CD4-positive, CD25-positive, alpha-beta regulatory T cell (primary cell): ENCODE data around the gene MXD3. TPM values are rescaled to one million over a fixed set of nuclear protein-coding genes. Genes with fewer than 3 reads are reported as not detected.
"Not testable (repeated sequence)": the region's sequence is repeated elsewhere in the genome, so short reads cannot be mapped to it uniquely, and the experiment has no call there.

ENCODE experiments used
- ATAC-seq, 2 donors: fragments of 150-1000 bp; cut with Tn5 transposase; one replicate each; pipeline ENCODE4 v1.10.0; 2021; ENCODE audit warnings: low read depth in 2 of 2, moderate number of reproducible peaks in 2 of 2, moderate library complexity in 1 of 2
- DNase-seq, 3 donors: peaks; one replicate each; pipeline versions ENCODE4 v3.0.0 to v3.0.0-alpha.2; 2012 to 2022; ENCODE audit warnings: mixed read lengths in 1 of 3
- H3K27ac ChIP-seq: one replicate; pipeline ENCODE4 v1.7.0; 2013; ENCODE audit warnings: mild to moderate bottlenecking, low read length; ENCODE audit not compliant: insufficient read depth, poor library complexity, severe bottlenecking
- H3K27me3 ChIP-seq: one replicate; pipeline ENCODE4 v1.7.0; 2013; ENCODE audit warnings: low read length; ENCODE audit not compliant: control insufficient read depth, insufficient read depth
- H3K36me3 ChIP-seq: one replicate; pipeline ENCODE4 v1.7.0; 2013; ENCODE audit warnings: mild to moderate bottlenecking, low read length, moderate library complexity; ENCODE audit not compliant: control insufficient read depth, insufficient read depth
- H3K4me1 ChIP-seq: 2 replicates; pipeline ENCODE4 v1.7.0; 2013; ENCODE audit warnings: mild to moderate bottlenecking, low read length; ENCODE audit not compliant: insufficient read depth, control insufficient read depth, poor library complexity, severe bottlenecking
- H3K4me3 ChIP-seq: one replicate; pipeline ENCODE4 v1.7.0; 2013; ENCODE audit warnings: low read depth, mild to moderate bottlenecking, low read length, moderate library complexity
- H3K9me3 ChIP-seq, 2 experiments: 1 replicate in 1 of 2; 2 replicates in 1 of 2; pipeline ENCODE4 v1.7.0; 2013; ENCODE audit warnings: low read length in 2 of 2, mild to moderate bottlenecking in 1 of 2, moderate library complexity in 1 of 2; ENCODE audit not compliant: control insufficient read depth in 2 of 2
- H3K27ac Mint-ChIP-seq, 3 donors: one replicate each; pipeline ENCODE4 v1.8.0; 2020 to 2022; ENCODE audit warnings: mild to moderate bottlenecking in 3 of 3, mixed read lengths in 3 of 3, moderate library complexity in 2 of 3
- H3K27me3 Mint-ChIP-seq: one replicate; pipeline ENCODE4 v1.8.0; 2022; ENCODE audit warnings: mild to moderate bottlenecking, mixed read lengths
- H3K36me3 Mint-ChIP-seq: one replicate; pipeline ENCODE4 v1.8.0; 2020; ENCODE audit warnings: mixed read lengths
- H3K4me1 Mint-ChIP-seq, 4 donors: one replicate each; pipeline ENCODE4 v1.8.0; 2020 to 2022; ENCODE audit warnings: mixed read lengths in 4 of 4, mild to moderate bottlenecking in 1 of 4
- H3K4me3 Mint-ChIP-seq, 4 donors: one replicate each; pipeline ENCODE4 v1.8.0; 2020 to 2022; ENCODE audit warnings: mild to moderate bottlenecking in 4 of 4, mixed read lengths in 4 of 4, moderate library complexity in 3 of 4
- H3K9me3 Mint-ChIP-seq, 7 donors: one replicate each; pipeline ENCODE4 v1.8.0; 2020 to 2022; ENCODE audit warnings: mixed read lengths in 7 of 7, mild to moderate bottlenecking in 3 of 7, moderate library complexity in 2 of 7
- polyA plus RNA-seq, 4 donors: library from polyadenylated mRNA; unstranded; fragments of 300-500 nt; fragmentation: Illumina TruSeq; gene quantifications; one replicate each; pipeline ENCODE4 v1.2.3, GENCODE V29; 2021
- total RNA-seq: library from RNA; stranded (reverse); gene quantifications from one replicate; pipeline ENCODE4 v1.2.3, GENCODE V29; 2022

Gene MXD3
- total RNA-seq (8.7 TPM), polyA plus RNA-seq (1 to 10 TPM in 1 of 4 donors, under 1 TPM in 3; 0.36 to 2.8 (median 0.84) TPM)

GRCh38 chr5:177311723-177312648 is at the start of gene MXD3:
Gene MXD3, minus strand, starts transcription at chr5:177311898. Its CDS starts 68 bp downstream, at chr5:177311830.
- peaks cover under 1% of the 10 kb centered on the region for H3K36me3 ChIP-seq
- H3K4me1 ChIP-seq, result peaks cover 36% of the 10 kb centered on the region
- H3K27me3 Mint-ChIP-seq, result no peaks in the 10 kb centered on the region
- H3K27me3 ChIP-seq, result no peaks in the 10 kb centered on the region
- peak within 1 kb of the TSS; percentile 70 to 77 (median 76) for H3K27ac Mint-ChIP-seq
- peak within 1 kb of the TSS; percentile 67 for H3K27ac ChIP-seq
- H3K4me3 ChIP-seq, result peak within 1 kb of the TSS; percentile 68
- no peaks in the 10 kb centered on the region for H3K9me3 Mint-ChIP-seq
- DNase-seq (peak; percentile 93 to 97 (median 93)), ATAC-seq (peak; percentile 90)
- peaks cover under 1% of the 10 kb centered on the region for H3K36me3 Mint-ChIP-seq
- H3K4me3 Mint-ChIP-seq, result peak within 1 kb of the TSS; percentile 83 to 96 (median 94)
- H3K4me1 Mint-ChIP-seq, result peaks cover 4 to 47% (median 16%) of the 10 kb centered on the region in 4 donors
- H3K9me3 ChIP-seq, result no peaks in the 10 kb centered on the region

DNA sequence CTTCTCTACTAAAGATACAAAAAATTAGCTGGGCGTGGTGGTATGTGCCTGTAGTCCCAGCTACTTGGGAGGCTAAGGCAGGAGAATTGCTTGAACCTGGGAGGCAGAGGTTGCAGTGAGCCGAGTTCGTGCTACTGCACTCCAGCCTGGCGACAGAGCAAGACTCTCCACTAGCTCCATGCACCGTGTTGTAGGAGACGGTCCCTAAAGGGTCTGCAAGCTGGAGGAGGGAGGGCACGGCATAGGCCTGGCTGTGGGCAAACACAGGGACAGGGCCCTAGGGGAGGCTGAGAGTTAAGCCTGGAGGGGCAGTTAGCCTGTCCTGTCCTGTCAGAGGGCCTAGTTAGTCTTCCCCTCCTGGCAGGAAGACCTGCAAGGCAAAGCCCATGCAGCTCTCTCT is 49.0 kb upstream of the MXD3 start:
- peak overlapping the region; percentile 57 to 93 (median 82) for H3K4me3 Mint-ChIP-seq
- H3K27ac ChIP-seq, result peak overlapping the region; percentile 45

GRCh38 chr5:177359860-177360259 is 48.2 kb upstream of the MXD3 start:
- no peaks in the 10 kb centered on the region for H3K9me3 ChIP-seq
- peaks cover 0 to 2% (median 0%) of the 10 kb centered on the region in 7 donors for H3K9me3 Mint-ChIP-seq
- peaks cover 94% of the 10 kb centered on the region for H3K4me1 ChIP-seq
- DNase-seq (no peak), ATAC-seq (no peak)
- H3K27me3 ChIP-seq, result no peaks in the 10 kb centered on the region
- no peaks in the 10 kb centered on the region for H3K27me3 Mint-ChIP-seq
- peaks cover 5 to 92% (median 55%) of the 10 kb centered on the region in 4 donors for H3K4me1 Mint-ChIP-seq
- H3K27ac Mint-ChIP-seq, result peak overlapping the region; percentile 86 to 96 (median 93)
- H3K36me3 Mint-ChIP-seq, result peaks cover 7% of the 10 kb centered on the region
- peak overlapping the region; percentile 59 to 93 (median 86) for H3K4me3 Mint-ChIP-seq
- H3K27ac ChIP-seq, result peak overlapping the region; percentile 82
- H3K36me3 ChIP-seq, result peaks cover 2% of the 10 kb centered on the region
- peak overlapping the region; percentile 78 for H3K4me3 ChIP-seq

More for the DNA sequence above, 49.0 kb upstream of the MXD3 start:
- not testable (repeated sequence) for ATAC-seq, H3K9me3 ChIP-seq, H3K9me3 Mint-ChIP-seq, H3K36me3 Mint-ChIP-seq, H3K27me3 ChIP-seq, H3K36me3 ChIP-seq, H3K27me3 Mint-ChIP-seq, H3K27ac Mint-ChIP-seq, DNase-seq
- Histone ChIP-seq H3K4me1 (peaks cover 95% of the 10 kb centered on the region), H3K4me3 (peak overlapping the region; percentile 2)
- peaks cover 5 to 84% (median 54%) of the 10 kb centered on the region in 4 donors for H3K4me1 Mint-ChIP-seq

GRCh38 chr5:177359451-177359851 is 47.8 kb upstream of the MXD3 start:
- Histone ChIP-seq H3K36me3 (no peaks in the 10 kb centered on the region), H3K4me3 (peak overlapping the region; percentile 78), H3K27ac (peak overlapping the region; percentile 82), H3K27me3 (no peaks in the 10 kb centered on the region), H3K4me1 (peaks cover 90% of the 10 kb centered on the region), H3K9me3 (no peaks in the 10 kb centered on the region)
- peaks cover 9 to 92% (median 54%) of the 10 kb centered on the region in 4 donors for H3K4me1 Mint-ChIP-seq
- no peaks in the 10 kb centered on the region for H3K27me3 Mint-ChIP-seq
- H3K36me3 Mint-ChIP-seq, result peaks cover 7% of the 10 kb centered on the region
- H3K9me3 Mint-ChIP-seq, result peaks cover 0 to 2% (median 0%) of the 10 kb centered on the region in 7 donors
- DNase-seq, result no peak
- H3K4me3 Mint-ChIP-seq, result peak overlapping the region; percentile 59 to 93 (median 86)
- peak overlapping the region; percentile 93 to 96 (median 96) for H3K27ac Mint-ChIP-seq
- no peak for ATAC-seq

- DNase-seq, result no peak
- peak overlapping the region; percentile 78 for H3K4me3 ChIP-seq
- H3K36me3 Mint-ChIP-seq, result peaks cover 7% of the 10 kb centered on the region
- peaks cover 0 to 2% (median 0%) of the 10 kb centered on the region in 7 donors for H3K9me3 Mint-ChIP-seq
- H3K9me3 ChIP-seq, result no peaks in the 10 kb centered on the region
- H3K27ac ChIP-seq, result peak overlapping the region; percentile 82
- H3K4me1 Mint-ChIP-seq, result peaks cover 12 to 85% (median 54%) of the 10 kb centered on the region in 4 donors
- peak overlapping the region; percentile 69 to 96 (median 96) for H3K27ac Mint-ChIP-seq
- no peak for ATAC-seq
- H3K4me3 Mint-ChIP-seq, result peak overlapping the region; percentile 59 to 93 (median 86)
- no peaks in the 10 kb centered on the region for H3K27me3 Mint-ChIP-seq
- H3K27me3 ChIP-seq, result no peaks in the 10 kb centered on the region
- H3K36me3 ChIP-seq, result no peaks in the 10 kb centered on the region
- peaks cover 80% of the 10 kb centered on the region for H3K4me1 ChIP-seq
Observed at GRCh38 chr5:177358370-177358819, 46.7 kb upstream of the MXD3 start.

DNA sequence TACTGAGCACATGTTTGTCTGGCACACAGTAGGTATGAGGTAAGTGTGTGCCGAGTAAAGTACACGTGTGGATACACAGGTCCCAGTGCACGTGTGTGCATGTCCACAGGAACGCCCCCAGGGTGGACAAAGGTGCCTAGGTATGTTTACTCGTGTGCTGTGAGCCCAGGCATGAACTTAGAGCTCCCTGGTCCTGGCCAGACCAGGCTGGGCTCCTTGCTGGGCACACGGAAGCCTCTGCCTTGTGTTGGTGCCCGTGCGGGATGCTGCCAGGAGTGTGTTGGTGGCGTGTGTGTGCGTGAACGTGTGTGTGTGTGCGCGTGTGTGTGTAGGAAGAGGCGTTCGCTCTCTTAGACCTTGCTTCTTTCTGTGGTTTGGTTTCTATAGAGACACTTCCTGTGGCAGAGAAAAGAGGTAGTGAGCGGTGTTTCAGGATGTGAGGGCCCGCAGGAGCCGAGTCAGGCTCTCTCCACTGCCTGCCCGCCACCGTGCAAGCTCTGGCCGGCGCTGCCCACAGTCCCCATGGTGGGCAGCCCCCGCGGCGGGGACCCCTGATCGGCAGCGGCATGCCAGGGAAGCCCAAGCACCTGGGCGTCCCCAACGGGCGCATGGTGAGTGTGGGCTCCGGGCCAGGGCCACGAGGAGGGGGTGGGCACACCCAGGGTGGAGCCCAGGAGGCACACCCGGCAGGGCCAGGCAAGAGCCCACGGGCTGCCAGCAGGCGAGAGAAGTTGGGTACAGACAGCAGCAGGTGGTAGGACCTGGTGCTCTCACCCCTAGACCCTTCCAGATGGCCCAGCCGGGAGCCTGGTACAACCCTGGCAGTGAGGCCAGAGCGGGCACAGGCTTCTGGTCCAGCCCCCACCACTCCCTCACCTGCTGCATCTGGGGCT is 46.0 kb upstream of the MXD3 start, which contains the start of gene RGS14:
TSS of gene RGS14 (plus strand) at position 466 of the 893 bp plus-strand sequence. CDS start at position 567, 101 bp downstream.
- Mint-ChIP-seq H3K27me3 (no peaks in the 10 kb centered on the region), H3K9me3 (peaks cover 0 to 2% (median 0%) of the 10 kb centered on the region in 7 donors), H3K36me3 (peaks cover 7% of the 10 kb centered on the region), H3K27ac (peak within 1 kb of the TSS; percentile 96 to 97 (median 96)), H3K4me3 (peak within 1 kb of the TSS; percentile 59 to 93 (median 86)), H3K4me1 (peaks cover 12 to 83% (median 53%) of the 10 kb centered on the region in 4 donors)
- peak; percentile 95 for ATAC-seq
- H3K9me3 ChIP-seq, result no peaks in the 10 kb centered on the region
- peak; percentile 59 to 93 (median 89) for DNase-seq
- peak within 1 kb of the TSS; percentile 82 for H3K27ac ChIP-seq
- H3K4me3 ChIP-seq, result peak within 1 kb of the TSS; percentile 78
- peaks cover 73% of the 10 kb centered on the region for H3K4me1 ChIP-seq
- H3K27me3 ChIP-seq, result no peaks in the 10 kb centered on the region
- H3K36me3 ChIP-seq, result no peaks in the 10 kb centered on the region

DNA sequence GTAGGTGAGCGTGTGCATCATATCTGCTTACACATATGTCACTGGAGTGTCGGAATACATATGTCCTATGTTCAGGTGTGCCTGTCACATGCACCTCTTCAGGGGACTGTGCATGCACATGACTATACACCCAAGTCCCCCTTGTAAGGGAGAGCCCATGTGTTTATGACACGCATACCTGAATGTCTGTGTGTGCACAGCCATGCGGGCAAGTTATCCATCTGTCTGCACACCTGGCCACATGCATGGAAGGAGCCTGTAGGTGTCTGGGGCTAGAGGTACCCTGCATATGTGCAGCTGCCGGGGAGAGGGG is 45.4 kb upstream of the MXD3 start:
- Histone ChIP-seq H3K4me1 (peaks cover 69% of the 10 kb centered on the region), H3K4me3 (peak overlapping the region; percentile 78), H3K9me3 (no peaks in the 10 kb centered on the region), H3K27ac (peak overlapping the region; percentile 82), H3K27me3 (no peaks in the 10 kb centered on the region), H3K36me3 (no peaks in the 10 kb centered on the region)
- H3K4me3 Mint-ChIP-seq, result peak overlapping the region; percentile 59 to 93 (median 86)
- peaks cover 7% of the 10 kb centered on the region for H3K36me3 Mint-ChIP-seq
- H3K4me1 Mint-ChIP-seq, result peaks cover 12 to 80% (median 49%) of the 10 kb centered on the region in 4 donors
- no peak for ATAC-seq
- H3K27me3 Mint-ChIP-seq, result no peaks in the 10 kb centered on the region
- peak overlapping the region; percentile 91 to 97 (median 96) for H3K27ac Mint-ChIP-seq
- H3K9me3 Mint-ChIP-seq, result peaks cover 0 to 2% (median 0%) of the 10 kb centered on the region in 7 donors
- no peak for DNase-seq
